ENCODE data around the gene ATP13A1.

GRCh38 chr19:19630062-19630414 lies 33.4 kb downstream of the ATP13A1 start:
- TF ChIP-seq, protein P1, sequence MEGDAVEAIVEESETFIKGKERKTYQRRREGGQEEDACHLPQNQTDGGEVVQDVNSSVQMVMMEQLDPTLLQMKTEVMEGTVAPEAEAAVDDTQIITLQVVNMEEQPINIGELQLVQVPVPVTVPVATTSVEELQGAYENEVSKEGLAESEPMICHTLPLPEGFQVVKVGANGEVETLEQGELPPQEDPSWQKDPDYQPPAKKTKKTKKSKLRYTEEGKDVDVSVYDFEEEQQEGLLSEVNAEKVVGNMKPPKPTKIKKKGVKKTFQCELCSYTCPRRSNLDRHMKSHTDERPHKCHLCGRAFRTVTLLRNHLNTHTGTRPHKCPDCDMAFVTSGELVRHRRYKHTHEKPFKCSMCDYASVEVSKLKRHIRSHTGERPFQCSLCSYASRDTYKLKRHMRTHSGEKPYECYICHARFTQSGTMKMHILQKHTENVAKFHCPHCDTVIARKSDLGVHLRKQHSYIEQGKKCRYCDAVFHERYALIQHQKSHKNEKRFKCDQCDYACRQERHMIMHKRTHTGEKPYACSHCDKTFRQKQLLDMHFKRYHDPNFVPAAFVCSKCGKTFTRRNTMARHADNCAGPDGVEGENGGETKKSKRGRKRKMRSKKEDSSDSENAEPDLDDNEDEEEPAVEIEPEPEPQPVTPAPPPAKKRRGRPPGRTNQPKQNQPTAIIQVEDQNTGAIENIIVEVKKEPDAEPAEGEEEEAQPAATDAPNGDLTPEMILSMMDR (IDR thresholded peaks at IDR 0.05) = no peak
- TF ChIP-seq POLR2A (IDR thresholded peaks at IDR 0.05) (no peak), POLR2AphosphoS5 (IDR thresholded peaks at IDR 0.05; ENCODE audit: insufficient read depth in 1 of 2, low read depth in 1 of 2) (no peak)

Measured in vagina (tissue), 2 donors.